Endometrial microvascular endothelial cells (primary cell): ENCODE data around the gene ZBTB21. TPM values are rescaled to one million over a fixed set of nuclear protein-coding genes. Genes with fewer than 3 reads are reported as not detected.

Source experiments
- in situ Hi-C: cut with HindIII; loops from 2 replicates; pipeline ENCODE4 v1.10.0; 2017; ENCODE audit warnings: low sequenced_read_pairs, low pct_unique_long_range_greater_than_20kb; ENCODE audit errors: inconsistent ontology term
- total RNA-seq: library from RNA; depleted of rRNA; stranded (reverse); fragments of >200 nt; gene quantifications from one replicate; pipeline ENCODE4 v1.2.3, GENCODE V29; 2015; ENCODE audit errors: inconsistent ontology term

The ZBTB21 gene
- total RNA-seq, 1 donor from 2014 or later, result 12.5 TPM

DNA sequence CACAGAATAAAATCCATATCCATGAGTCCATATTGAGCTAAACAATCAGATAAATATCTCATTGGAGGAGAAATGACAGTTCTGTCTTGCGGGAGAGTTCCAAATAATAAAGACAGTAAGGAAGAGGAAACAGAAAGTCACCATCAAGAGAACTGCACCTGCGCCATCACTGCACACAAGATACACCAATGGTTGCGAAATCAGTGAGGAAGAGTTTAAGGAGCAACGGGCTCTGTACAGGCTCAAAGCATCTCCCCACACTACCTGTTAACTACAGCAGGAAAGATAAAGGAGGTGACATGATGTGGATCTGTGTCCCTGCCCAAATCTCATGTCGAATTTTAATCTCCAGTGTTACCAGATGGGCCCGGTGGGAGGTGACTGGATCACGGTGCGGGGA is 64.2 kb downstream of the ZBTB21 start:
- in situ Hi-C loops, result loop anchor here (25.0 kb wide), 1 partner anchor 141 kb away; no protein-coding TSS in a partner anchor

DNA sequence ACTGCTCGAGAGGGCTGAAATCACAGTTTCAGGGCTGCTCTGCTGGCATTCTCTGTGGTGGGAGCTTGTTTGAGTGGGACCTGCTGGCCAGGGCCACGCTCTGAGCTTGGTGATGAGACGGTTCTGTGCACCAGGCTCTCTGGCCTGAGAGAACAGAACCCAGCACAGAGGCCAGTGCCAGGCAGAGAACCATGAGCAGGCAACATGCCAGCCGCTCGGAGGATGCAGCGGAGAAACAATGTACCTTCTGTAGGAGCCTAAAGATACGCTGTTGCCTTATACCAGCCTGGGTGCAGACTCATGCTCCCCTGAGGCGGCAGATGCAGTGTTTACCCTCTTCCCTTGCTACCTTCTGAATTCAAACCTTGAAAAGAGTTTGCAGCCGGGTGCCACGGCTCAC is 66.3 kb downstream of the ZBTB21 start:
- in situ Hi-C loops, result loop anchor here (25.0 kb wide), 1 partner anchor 143 kb away; no protein-coding TSS in a partner anchor

DNA sequence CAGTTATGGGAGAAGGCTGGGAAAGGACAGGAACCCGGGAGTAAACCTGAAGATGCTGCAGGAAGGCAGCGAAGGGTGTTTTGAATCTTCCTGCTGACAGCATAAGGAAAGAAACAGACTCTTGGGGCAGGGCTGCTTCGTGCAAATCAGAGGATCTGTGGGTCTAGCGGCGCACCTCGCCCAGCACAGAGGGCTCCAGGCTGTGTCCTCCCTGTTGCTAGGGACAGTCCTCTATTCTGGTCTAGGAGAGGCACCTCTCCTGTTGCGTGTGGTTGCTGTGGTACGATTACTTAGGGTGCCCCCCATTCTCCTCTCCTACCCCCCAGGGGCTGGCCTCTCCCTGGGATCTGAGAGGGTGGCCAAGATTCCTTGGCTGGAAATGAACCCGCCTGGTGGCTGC is 67.7 kb downstream of the ZBTB21 start:
- in situ Hi-C loops, result loop anchor here (25.0 kb wide), 1 partner anchor 145 kb away; no protein-coding TSS in a partner anchor

DNA sequence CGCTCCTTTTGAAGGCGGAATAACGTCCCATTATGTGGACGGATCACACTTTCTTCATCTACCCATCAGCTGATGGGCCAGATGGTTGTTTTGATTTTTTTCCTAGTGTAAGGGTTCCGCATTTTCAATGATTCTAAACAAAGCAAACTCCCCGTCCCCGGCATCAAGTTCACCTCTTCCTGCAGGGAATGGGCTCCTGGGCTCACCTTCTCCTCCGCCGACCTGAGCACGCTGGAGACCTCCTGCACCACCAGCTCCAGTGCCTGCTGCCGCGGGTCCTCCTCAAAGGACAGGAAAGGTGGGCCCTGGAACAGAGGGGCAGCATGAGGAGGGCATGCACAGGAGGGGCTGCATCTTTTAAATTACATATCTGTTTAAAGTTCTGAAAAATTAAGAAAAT is 68.2 kb downstream of the ZBTB21 start:
- in situ Hi-C loops, result loop anchor here (25.0 kb wide), 1 partner anchor 145 kb away; no protein-coding TSS in a partner anchor

DNA sequence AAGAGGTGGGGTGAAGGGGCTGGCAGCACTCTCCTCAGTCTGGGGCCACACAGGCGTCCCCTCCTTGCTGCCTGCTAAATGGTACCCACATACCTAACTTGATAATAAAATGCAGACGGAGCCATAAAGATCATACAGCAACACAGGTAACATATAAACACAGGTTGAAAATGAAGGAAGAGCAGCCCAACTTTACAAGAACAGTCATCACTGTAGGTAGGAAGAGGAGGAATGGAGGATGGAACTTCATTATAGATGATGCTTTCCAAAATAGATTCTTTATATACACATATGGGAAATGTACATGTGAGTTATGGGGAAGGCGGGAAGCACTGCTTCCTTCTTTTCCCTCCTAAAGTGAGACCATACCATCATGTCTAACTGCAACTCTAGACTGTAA is 69.7 kb downstream of the ZBTB21 start:
- in situ Hi-C loops, result loop anchor here (25.0 kb wide), 1 partner anchor 147 kb away; no protein-coding TSS in a partner anchor

DNA sequence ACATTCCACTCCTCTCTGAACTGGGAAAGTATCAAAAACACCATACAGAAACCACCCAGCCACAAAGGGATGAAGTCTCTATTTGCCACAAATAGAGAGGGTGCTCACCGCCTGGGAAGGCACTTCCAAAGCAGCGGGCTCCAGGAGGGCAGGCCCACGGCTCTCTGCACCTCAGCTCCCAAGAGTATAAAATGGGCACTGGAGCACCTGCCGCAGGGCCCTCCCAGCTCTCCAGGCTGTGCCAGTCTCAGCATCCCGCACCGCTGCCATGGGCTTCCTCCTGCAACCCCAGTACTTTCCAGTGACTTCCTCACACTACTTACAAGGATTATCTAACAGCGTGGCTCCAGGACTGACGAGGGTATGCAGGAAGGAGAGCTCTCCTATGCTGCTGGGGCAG is 70.8 kb downstream of the ZBTB21 start:
- in situ Hi-C loops, result loop anchor here (25.0 kb wide), 1 partner anchor 148 kb away; no protein-coding TSS in a partner anchor

Other genes with a start within 250 kb of the ZBTB21 start
- gene RIPK4, start 243.3 kb downstream of the ZBTB21 start, total RNA-seq, result not detected
- gene PRDM15, start 131.0 kb downstream of the ZBTB21 start, total RNA-seq, result 3.8 TPM
- gene C2CD2, start 56.3 kb downstream of the ZBTB21 start, total RNA-seq, result 43.2 TPM
- not detected for gene UMODL1, start 61.0 kb upstream of the ZBTB21 start, total RNA-seq
- gene ABCG1, start 208.8 kb upstream of the ZBTB21 start, total RNA-seq, result 6.0 TPM